Dedifferentiated amniotic fluid mesenchymal stem cell (primary cell): ENCODE data around the gene MAD1L1.
A peak's percentile ranks its signal among the peaks of the same experiment; 100 is the strongest.
"Not testable (repeated sequence)": the region's sequence is repeated elsewhere in the genome, so short reads cannot be mapped to it uniquely, and the experiment has no call there.

ENCODE experiments used
- DNase-seq: peaks from one replicate; pipeline ENCODE4 v3.0.0-alpha.2; 2016; ENCODE audit errors: extremely low spot score

Gene MAD1L1

DNA sequence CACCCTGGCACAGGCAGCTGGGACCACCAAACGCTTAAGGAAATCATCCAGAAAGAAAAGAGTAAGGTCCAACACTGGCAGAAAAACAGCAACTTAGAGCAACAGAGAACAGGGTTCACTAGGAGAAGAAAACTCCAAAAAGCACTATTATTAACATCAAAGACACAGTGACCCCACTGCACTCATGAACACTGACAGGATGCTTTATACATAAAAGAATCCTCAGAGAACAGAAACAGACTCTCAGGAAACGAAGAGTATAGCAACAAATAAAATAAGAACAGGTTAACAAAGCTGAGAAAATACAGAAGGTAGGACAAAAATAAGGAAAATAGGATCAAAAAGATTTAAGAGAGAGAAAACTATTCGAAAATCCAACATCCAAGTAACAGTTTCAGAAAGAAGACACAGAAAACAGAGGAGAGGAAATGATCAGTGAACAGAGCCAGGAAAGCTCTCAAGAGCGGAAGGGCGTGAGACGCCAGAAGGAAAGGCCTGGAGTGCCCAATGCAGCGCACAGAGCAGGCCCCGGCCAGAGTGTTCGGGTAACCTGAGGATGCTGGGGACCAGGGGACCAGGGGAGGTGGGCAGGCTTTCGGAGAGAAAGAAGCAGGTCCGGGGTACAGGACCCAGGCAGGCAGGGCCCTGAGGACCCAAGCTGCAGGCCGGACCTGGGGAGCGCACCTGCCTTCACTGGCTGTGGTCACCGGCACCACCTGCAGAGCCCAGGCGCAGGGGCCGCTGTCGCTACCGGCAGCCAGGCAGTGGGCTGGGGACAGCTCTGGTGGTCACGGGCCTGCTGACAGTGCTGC, 258.2 kb downstream of the MAD1L1 start:
- DNase-seq = no peak

DNA sequence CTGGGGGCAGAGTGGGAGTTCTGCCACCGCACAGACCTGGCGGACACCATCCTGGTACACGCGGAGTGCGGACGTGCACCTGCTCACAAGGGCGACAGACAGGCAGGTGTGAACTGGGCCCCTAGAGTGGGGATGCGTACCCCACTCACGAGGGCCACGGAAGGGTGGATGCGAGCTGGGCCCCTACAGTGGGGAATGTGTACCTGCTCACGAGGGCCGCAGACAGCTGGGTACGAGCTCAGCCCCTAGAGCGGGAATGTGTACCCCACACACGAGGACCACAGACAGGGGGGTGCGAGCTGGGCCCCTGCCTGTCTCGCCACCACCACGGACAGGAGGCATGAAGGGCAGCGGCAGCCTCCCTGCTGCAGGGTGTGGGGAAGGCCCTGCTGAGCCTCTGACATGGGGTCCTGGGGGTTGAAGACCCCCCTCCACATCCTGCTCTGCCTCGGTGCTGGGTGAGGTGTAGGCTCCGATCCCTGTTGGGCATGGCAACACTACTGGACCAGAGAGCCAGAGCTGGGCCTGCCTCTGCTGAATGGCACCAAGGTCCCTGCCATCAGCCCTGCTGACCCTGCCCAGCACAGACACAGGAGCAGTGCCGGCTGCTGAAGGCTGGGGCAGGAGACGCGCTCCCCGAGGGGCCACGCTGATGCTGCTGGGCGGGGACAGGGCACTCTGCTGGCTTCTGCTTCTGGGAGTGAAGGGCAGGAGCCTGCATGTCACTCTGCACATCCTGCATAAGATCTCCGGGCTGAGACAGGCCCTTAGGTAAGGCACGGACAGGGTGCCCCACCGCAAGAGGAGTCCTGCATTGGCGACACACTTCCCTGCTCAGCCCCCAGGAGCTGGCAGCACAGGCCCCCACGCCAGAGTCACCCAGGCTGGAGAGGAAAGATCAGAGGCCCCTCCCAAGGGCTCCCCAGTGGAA, 259.2 kb downstream of the MAD1L1 start:
- no peak for DNase-seq

DNA sequence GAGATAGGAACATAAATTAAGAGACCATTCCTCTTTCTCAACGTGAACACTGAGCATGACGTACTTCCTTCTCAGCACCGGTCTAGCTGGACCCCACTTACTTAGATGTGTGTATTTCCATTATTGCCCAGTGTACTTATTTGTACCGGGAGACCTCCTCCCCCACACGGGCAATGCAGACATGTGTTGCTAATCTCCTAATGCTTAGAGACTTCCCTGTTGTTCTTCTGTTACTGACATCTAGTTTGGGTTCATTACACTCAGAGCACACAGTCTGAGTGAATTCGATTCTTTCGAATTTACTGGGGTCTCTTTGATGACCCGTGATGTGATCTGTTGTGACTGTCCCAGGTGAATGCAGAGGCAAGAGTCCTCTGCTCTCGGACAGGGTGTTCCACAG, 260.0 kb downstream of the MAD1L1 start:
- no peak for DNase-seq

DNA sequence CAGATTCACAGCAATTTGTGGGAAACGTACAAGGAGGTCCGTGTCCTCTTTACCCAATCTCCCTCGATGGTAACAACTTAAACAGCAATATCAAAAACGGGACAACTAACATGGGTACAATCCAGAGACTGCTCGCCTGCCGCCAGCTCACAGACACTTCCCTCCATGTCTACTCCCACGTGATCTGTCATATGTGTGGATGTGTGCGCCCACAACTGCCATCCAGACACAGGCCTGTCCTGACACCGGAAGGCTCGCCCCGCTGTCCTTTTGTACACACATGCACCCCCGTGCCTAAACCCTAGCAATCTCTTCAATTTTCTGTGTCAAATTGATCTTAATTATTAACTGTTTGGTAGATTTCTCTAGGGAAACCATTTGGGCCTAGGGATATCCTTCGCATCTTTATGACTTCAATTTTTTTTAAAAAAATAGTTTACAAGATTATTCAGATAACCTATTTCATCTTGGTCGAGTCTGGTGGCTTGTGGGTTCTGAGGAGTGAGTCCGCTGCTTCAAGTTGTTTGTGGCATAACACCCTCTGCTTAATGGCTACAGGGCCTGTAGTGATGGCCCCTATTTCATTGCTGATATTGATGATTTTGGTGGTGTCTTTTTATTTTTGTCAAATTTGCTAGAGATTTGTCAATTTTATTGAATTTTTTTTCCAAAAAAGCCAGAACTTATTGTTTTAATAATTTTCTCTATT, 260.6 kb downstream of the MAD1L1 start:
- no peak for DNase-seq

DNA sequence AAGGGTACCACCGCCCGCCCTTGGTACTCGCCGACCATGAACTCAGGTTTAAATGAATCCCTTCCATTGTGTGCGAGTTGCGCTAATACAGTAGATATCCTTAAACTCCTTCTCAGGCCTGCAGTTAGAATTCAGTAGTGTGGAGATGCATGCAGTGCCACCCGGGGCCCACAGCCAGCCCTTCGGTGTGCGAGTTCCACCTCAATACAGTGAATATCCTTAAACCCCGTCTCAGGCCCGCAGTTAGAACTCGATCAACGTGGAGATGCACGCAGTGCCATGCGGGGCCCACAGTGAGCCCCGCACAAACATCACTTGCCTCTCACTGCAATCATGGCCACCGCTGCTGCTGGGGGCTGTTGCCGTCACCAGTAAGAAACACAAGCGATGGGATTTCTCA, 261.9 kb downstream of the MAD1L1 start:
- no peak for DNase-seq

DNA sequence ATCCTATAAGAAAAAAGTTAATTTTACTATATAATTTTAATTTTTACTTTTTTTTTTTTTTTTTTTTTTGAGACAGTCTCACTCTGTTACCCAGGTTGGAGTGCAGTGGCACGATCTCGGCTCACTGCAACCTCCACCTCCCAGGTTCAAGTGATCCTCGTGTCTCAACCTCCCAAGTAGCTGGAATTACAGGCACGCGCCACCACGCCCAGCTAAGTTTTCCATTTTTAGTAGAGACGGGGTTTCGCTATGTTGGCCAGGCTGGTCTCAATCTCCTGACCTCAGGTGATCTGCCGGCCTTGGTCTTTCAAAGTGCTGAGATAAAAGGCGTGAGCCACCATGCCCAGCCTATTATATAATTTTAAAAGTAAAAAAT, 262.5 kb downstream of the MAD1L1 start:
- not testable (repeated sequence) for DNase-seq

DNA sequence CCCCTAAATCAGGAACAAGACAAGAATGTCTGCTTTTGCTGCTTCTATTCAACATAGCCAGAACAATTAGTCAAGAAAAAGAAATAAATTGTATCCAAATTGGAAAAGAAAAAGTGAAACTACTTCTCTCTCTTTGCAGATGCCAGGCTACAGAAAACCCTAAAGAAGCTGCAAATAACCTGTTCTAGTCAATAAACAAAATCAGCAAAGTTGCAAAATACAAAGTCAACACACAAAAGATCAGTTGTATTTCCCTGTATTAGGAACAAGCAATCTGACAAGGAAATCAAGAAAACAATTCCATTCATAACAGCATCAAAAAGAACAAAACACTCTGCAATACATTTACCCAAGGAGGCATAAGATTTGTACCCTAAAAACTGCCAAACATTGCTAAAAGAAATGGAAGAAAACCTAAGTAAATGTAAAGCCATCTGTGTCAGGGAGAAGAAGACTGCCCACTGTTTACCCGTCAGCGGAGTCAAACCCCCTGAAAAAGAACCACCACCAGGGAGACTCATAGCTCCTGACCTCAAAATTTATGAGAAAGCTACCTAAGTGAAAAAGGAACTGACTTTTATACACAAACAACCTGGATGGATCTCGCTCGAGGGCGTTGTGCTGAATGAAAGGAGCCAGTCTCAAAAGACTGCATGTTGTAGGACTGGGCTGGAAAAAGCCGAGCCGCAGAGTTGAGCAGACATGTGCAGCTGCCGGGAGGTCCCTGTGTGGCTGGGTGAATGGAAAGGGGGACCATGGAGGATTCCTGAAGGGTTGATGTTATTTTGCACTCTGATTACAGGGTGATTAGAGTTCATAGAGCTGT, 263.1 kb downstream of the MAD1L1 start:
- DNase-seq = no peak

DNA sequence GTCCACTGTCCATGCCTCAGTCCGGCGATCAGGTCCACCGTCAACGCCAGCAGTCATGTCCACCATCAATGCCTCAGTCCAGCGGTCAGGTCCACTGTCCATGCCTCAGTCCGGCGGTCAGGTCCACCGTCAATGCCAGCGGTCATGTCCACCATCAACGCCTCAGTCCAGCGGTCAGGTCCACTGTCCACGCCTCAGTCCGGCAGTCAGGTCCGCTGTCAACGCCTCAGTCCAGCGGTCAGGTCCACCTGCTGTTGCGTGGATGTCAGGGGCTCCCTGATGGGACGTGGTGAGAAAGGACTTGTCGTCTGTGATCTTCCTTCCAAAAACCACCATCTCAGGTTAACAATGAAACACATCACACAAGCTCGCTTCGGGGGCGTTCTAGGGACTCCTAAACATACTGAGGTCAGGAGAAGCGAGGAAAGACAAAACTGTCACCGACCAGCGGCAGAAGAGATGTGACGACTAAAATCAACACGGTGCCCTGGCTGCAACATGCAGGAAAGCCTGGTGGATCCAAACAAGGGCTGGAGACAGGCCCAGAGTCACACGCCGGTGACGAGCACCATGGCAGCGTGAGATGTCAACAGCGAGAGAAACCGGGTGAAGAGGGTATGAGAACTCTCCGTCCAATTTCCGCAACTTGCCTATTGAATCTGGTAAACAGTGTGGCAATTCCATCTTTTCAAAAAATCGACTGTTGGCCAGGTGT, 264.2 kb downstream of the MAD1L1 start:
- no peak for DNase-seq

DNA sequence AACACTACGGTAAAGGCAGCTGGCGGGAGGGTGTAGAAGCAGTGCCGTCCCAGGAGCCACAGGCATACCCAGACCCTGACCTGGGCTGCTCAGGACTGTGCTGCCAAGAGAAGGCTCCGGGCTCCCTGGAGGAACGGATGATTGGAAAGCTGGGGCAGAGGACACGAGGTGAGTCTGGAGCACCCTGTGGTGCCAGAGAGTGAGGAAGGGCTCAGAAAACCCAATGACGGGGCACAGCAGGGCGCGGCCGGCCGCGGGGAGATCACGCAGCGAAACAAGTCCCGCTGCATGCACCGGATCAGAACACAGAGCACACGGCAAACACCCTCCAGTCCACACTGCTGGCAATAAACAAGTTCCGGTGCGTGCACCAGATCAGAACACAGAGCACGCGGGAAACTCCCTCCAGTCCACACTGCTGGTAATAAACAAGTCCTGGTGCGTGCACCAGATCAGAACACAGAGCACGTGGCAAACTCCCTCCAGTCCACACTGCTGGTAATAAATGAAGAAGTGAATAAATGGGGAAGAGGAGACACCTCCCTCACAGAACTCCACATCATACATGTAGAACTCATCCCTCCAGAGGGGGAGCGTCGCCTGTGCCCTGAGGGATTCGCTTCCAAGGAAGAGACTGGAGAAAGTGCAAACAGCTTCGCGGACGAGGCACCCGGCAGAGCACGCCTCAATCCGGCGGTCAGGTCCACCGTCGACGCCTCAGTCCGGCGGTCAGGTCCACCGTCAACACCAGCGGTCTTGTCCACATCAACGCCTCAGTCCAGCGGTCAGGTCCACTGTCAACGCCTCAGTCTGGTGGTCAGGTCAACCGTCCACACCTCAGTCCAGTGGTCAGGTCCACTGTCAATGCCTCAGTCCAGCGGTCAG, 265.0 kb downstream of the MAD1L1 start:
- no peak for DNase-seq

DNA sequence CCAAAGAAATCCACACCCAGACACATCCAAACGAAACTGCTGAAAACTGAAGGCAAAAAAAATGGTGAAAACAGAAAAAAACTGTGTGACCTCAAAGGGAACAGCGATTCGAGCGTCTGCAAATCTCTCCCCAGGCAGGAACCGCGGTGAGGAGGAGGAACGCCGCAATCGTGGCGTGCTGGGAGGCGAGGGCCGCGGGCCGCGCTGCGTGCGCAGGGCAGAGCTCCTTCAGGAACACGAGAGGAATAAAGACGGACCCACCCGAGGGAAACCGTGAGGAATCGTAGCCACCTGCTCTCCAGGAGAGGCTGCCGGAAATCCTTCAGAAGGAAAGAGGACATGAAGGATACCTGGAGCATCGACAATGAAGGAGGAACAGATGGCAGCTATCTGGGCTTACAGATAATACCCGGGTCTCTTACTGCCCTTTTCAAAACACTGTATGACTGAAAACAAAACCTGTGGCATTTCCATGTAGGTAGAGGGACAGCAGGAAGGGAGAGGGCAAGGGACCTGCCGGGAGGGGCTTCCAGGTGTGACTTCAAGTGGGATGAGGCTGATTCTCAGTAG, 266.0 kb downstream of the MAD1L1 start:
- DNase-seq = no peak

DNA sequence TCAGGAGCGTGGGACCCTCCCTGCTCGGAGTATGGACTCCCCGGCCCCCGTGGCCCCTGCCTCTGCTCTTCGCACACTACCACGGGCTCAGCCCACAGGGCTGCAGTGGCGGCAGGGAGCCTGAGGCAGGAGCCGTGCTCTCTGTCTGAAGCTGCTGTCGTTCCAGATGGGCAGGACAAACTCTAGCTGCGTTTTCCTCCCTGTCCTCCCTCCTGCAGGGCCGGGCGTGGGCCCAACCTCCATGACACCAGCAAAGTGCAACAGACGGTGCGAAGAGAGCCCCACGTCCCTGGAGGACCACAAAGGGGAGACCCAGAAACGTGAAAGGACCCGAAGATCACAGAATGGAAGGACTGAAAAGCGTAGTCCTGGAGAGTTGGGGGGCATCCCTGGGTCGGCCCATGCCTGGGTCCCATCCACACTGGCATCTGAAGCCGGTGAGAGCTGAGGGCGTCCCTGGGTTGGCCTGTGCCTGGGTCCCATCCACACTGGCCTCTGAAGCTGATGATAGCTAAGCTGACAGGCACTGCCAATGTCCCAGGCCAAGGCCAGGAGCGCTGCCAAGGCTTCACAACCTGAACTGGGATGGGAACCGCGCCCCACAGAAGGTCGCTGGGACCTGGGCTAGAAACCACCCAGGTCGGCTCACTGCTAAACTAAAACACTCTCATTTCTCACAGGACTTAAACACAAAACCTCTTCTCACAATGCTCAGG, 267.0 kb downstream of the MAD1L1 start:
- DNase-seq = no peak

DNA sequence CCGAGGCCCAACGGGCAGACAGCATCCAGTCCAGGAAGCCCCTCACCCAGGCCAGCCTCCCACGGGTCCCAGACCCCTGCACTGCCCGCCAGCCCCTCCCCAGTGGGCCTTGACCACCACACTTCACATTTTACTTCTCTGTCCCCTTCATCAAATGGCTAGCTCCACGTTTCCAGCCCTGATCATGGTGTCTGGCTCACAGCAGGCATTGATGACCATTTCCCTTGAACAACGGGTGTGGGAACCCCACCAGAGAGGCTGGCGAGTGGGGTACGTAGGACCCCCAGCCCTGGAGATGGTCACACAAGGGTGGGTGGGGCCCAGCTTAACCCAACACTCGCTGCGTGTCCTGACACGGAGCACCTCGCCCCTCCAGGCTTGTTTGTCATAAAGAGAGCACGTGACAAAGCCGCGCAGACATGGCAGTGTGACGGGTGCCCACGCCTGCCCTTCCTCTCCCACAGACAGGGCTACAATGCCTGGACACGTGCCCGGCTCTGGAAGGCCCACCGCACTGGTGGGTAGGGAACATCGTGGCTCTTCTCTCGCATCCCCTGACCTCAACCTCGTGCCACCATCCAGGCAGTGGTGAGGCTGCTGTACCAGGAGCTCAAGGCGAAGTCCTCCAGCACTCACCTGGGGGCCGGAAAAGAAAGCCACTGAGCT, 267.7 kb downstream of the MAD1L1 start:
- DNase-seq = no peak

DNA sequence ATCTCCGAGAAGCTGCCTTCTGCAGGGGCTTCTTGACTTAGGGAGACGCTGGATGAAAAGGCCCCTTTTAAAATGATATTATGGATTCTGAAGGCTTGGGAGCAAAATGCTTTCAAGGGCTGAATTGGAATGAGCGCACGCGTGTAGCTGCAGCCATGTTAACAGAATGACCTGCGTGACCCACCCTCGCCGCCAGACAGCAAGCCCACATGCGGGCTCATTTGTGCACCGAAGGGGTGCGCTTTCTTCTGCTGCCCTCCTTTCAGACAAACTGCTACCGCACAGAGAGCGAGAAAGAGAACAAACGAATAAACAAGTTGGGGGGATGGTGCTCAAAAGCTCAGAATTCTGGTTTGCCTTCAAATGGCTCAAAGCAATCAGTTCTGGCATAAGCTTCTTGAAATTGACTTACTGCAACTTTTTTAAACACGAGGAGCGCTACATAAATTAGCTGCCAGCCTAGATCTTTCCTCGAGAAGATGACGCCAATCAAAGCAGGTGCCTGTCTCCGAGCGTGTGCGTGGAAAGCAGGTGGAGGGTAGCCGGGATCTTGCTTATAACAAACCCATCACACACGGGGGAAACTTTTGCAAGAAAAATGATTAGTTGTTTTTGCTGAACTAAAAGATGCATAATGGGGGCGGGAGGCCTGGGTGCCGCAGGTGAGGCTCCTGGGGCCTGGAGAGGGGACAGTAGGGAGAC, 268.4 kb downstream of the MAD1L1 start:
- DNase-seq = no peak

DNA sequence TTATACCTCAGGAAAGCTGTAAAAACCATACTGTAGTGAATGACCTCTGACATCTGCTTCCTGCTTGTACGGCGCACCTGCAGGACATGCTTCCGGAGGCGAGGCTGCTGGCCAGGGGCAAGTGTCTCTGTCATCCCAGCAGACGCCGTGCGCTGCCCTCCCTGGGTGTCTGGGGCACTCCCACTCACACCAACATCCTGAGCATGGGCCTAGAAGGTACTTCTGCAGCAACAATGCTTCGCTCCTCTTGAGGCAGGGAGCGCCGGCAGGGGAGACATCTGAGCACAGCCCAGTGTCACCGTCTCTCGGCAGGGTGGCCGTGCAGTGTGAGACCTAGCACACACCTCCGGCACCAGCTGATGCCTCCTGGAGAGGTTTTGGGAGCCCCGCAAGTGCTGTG, 269.2 kb downstream of the MAD1L1 start:
- no peak for DNase-seq

DNA sequence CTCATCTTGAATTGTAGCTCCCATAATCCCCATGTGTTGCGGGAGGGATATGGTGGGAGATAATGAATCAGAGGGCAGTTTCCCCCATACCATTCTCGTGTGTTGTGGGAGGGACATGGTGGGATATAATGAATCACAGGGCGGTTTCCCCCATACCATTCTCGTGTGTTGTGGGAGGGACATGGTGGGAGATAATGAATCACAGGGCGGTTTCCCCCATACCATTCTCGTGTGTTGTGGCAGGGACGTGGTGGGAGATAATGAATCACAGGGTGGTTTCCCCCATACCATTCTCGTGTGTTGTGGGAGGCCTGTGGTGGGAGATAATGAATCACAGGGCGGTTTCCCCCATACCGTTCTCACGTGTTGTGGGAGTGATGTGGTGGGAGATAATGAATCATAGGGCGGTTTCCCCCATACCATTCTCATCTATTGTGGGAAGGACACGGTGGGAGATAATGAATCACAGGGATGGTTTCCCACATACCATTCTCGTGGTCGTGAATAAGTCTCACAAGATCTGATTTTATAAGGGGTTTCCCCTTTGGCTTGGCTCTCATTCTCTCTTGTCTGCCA, 271.0 kb downstream of the MAD1L1 start:
- DNase-seq = peak; percentile 77

DNA sequence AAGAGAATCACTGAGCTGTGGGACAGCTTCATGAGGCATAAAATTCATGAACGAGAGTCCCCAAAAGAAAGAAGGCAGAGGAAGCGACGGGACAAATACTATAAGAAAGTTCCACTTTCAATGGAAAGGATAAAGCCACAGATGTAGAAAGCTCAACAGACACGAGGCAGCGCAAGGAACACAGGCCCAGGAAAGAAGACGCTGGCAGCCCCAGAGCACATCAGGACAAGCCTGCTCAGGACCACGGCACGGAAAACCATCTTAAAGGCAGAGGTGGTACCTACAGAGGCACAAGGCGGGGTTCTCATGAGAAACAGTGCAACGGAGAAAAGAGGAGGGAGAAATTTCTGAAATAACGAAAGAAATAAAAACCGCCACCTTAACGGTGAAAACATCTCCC, 273.4 kb downstream of the MAD1L1 start:
- DNase-seq = no peak
